DOHH2 (cell line): ENCODE data around the gene NR3C2.

Source experiments
- EZH2phosphoT487 ChIP-seq: fragments of 200-600 bp; sonication (generic); IDR thresholded peaks from 2 replicates; pipeline ENCODE4 v1.6.1; 2017; ENCODE audit warnings: borderline replicate concordance, mild to moderate bottlenecking, antibody characterized with exemption, low read length, moderate library complexity, mixed read lengths
- TF ChIP-seq, protein P1 (sequence below): fragments of 200-600 bp; sonication (generic); IDR thresholded peaks from one replicate; pipeline ENCODE4 v1.5.1; 2014; ENCODE audit warnings: antibody characterized with exemption, mild to moderate bottlenecking, low read depth, low read length; ENCODE audit not compliant: poor library complexity, severe bottlenecking

- TF ChIP-seq, protein P1, sequence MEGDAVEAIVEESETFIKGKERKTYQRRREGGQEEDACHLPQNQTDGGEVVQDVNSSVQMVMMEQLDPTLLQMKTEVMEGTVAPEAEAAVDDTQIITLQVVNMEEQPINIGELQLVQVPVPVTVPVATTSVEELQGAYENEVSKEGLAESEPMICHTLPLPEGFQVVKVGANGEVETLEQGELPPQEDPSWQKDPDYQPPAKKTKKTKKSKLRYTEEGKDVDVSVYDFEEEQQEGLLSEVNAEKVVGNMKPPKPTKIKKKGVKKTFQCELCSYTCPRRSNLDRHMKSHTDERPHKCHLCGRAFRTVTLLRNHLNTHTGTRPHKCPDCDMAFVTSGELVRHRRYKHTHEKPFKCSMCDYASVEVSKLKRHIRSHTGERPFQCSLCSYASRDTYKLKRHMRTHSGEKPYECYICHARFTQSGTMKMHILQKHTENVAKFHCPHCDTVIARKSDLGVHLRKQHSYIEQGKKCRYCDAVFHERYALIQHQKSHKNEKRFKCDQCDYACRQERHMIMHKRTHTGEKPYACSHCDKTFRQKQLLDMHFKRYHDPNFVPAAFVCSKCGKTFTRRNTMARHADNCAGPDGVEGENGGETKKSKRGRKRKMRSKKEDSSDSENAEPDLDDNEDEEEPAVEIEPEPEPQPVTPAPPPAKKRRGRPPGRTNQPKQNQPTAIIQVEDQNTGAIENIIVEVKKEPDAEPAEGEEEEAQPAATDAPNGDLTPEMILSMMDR: no peak
- TF ChIP-seq EZH2phosphoT487: peak; percentile 16; the same call in 1 of the 2 replicates
Observed at GRCh38 chr4:148445071-148445859, 3.1 kb upstream of the NR3C2 start.
